ENCODE results near the gene ZBTB47. TPM values are rescaled to one million over a fixed set of nuclear protein-coding genes. Genes with fewer than 3 reads are reported as not detected.

Gene ZBTB47
- total RNA-seq, 1 donor from 2014 or later: 20.5 TPM

- no peak for DNase-seq (ENCODE audit: low spot score)
- TF ChIP-seq CTCF (IDR thresholded peaks at IDR 0.05; ENCODE audit: unreplicated experiment): no peak
- H3K27me3 Mint-ChIP-seq (ENCODE audit: unreplicated experiment): peaks cover 10% of the 10 kb centered on the region
- H3K4me1 Mint-ChIP-seq (ENCODE audit: unreplicated experiment): peaks cover 3% of the 10 kb centered on the region
- no peak overlapping the region for H3K27ac Mint-ChIP-seq (ENCODE audit: unreplicated experiment)
- no peaks in the 10 kb centered on the region for H3K36me3 Mint-ChIP-seq (ENCODE audit: low read depth, unreplicated experiment)
- H3K9me3 Mint-ChIP-seq (ENCODE audit: unreplicated experiment): no peaks in the 10 kb centered on the region
- H3K4me3 Mint-ChIP-seq (ENCODE audit: unreplicated experiment): no peak overlapping the region
Measured at GRCh38 chr3:42668793-42669217, 15.3 kb downstream of the ZBTB47 start.

- Mint-ChIP-seq H3K27ac (ENCODE audit: unreplicated experiment) (no peak overlapping the region), H3K4me3 (ENCODE audit: unreplicated experiment) (no peak overlapping the region), H3K36me3 (ENCODE audit: low read depth, unreplicated experiment) (no peaks in the 10 kb centered on the region), H3K4me1 (ENCODE audit: unreplicated experiment) (peaks cover 3% of the 10 kb centered on the region), H3K27me3 (ENCODE audit: unreplicated experiment) (peaks cover 8% of the 10 kb centered on the region), H3K9me3 (ENCODE audit: unreplicated experiment) (no peaks in the 10 kb centered on the region)
- TF ChIP-seq CTCF (IDR thresholded peaks at IDR 0.05; ENCODE audit: unreplicated experiment): no peak
- DNase-seq (ENCODE audit: low spot score): no peak
Measured at GRCh38 chr3:42670051-42670576, 16.6 kb downstream of the ZBTB47 start.

DNA sequence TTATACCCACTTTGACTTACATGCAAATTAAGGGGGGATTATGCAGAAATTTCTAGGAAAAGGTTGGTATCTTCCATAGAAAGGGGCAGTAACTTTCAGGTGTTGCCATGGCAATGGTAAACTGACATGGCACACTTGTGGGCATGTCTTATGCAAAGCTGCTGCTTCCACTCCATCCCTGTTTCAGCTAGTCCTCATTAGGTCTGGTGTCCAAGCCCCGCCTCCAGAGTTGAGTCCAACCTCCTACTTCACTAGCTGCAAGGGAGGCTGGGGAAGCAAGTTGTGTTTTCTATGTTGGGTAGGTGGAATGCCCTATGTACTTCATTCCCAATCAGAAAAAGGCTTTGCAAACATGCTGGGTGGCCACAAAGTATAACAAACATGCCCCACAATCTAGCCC, 17.2 kb downstream of the ZBTB47 start:
- Mint-ChIP-seq H3K9me3 (ENCODE audit: unreplicated experiment) (no peaks in the 10 kb centered on the region), H3K36me3 (ENCODE audit: low read depth, unreplicated experiment) (no peaks in the 10 kb centered on the region), H3K27me3 (ENCODE audit: unreplicated experiment) (peaks cover 8% of the 10 kb centered on the region), H3K4me3 (ENCODE audit: unreplicated experiment) (no peak overlapping the region), H3K27ac (ENCODE audit: unreplicated experiment) (no peak overlapping the region), H3K4me1 (ENCODE audit: unreplicated experiment) (peaks cover 3% of the 10 kb centered on the region)
- no peak for TF ChIP-seq CTCF (IDR thresholded peaks at IDR 0.05; ENCODE audit: unreplicated experiment)
- no peak for DNase-seq (ENCODE audit: low spot score)

DNA sequence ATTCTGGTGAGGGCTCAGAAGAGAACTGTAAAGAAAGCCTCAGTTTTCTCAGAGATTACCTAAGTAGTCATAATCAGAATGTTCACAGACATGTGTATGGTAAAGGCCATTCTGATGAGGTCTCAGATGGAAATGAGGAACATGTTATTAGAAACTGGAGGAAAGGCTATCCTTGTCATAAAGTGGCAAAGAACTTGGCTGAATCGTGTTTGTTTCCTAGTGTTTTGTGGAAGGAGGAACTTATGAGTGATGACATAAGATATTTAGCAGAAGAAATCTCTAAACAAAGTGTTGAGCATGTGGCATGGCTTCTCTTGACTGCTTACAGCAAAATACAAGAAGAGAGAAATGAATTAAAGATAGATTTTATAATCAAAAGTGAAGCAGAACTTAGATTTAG, 19.0 kb downstream of the ZBTB47 start:
- no peak for DNase-seq (ENCODE audit: low spot score)
- peaks cover 4% of the 10 kb centered on the region for H3K27me3 Mint-ChIP-seq (ENCODE audit: unreplicated experiment)
- no peak overlapping the region for H3K4me3 Mint-ChIP-seq (ENCODE audit: unreplicated experiment)
- H3K9me3 Mint-ChIP-seq (ENCODE audit: unreplicated experiment): no peaks in the 10 kb centered on the region
- peaks cover 3% of the 10 kb centered on the region for H3K4me1 Mint-ChIP-seq (ENCODE audit: unreplicated experiment)
- no peak overlapping the region for H3K27ac Mint-ChIP-seq (ENCODE audit: unreplicated experiment)
- TF ChIP-seq CTCF (IDR thresholded peaks at IDR 0.05; ENCODE audit: unreplicated experiment): no peak
- H3K36me3 Mint-ChIP-seq (ENCODE audit: low read depth, unreplicated experiment): no peaks in the 10 kb centered on the region

DNA sequence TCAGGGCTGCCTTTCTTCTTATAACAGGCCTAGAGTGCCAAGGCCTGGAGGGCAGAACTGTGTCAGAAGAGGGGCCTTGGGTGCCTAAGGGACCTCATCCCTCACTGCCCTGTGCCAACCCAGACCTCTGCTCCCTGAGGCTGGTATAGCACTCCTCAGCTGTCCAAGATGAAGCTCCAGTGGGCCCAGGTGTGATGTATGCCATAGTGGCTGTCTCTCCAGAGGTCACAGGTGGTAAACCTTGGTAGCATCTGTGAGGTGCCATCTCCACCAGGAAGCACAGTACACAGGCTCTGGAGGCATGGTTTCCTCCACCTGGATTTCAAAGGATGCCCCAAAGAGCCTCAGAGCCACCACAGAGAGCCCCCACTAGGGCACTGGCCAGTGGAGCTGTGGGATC, 19.6 kb downstream of the ZBTB47 start:
- Mint-ChIP-seq H3K9me3 (ENCODE audit: unreplicated experiment) (no peaks in the 10 kb centered on the region), H3K4me3 (ENCODE audit: unreplicated experiment) (no peak overlapping the region), H3K4me1 (ENCODE audit: unreplicated experiment) (peaks cover 3% of the 10 kb centered on the region), H3K27ac (ENCODE audit: unreplicated experiment) (no peak overlapping the region), H3K36me3 (ENCODE audit: low read depth, unreplicated experiment) (no peaks in the 10 kb centered on the region), H3K27me3 (ENCODE audit: unreplicated experiment) (no peaks in the 10 kb centered on the region)
- TF ChIP-seq CTCF (IDR thresholded peaks at IDR 0.05; ENCODE audit: unreplicated experiment): no peak
- no peak for DNase-seq (ENCODE audit: low spot score)
